ENCODE results near the gene MMP23B. TPM values are rescaled to one million over a fixed set of nuclear protein-coding genes. Genes with fewer than 3 reads are reported as not detected.

Gene MMP23B
- total RNA-seq, 2 donors from 2014 or later, result 14.7 to 19.9 TPM

DNA sequence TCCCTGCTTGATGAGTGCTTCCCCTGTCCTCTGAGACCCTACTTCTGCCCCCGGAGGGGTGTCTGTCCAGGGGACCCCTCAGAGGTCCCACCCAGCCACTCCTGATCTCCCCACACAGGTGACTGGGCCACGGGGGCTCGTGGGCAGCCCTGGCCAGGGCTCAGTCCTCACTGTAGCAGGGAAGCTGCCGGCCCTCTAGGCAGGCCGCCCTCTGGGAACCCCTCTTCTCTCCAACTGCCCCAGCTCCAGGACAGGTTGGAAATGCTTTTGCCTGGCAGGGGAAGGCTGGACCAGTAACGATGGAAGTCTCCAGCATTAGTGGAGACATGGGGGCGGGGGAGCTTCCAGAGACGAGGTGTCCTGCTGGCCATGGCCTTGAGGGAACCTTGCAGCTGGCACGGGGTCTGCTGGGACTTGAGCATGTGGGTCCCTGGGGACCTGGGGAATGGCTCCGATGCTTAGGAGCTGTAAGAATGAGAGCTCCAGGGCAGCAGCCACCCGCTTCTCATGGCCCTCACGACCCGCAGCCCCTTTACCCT, 28.9 kb upstream of the MMP23B start:
- TF ChIP-seq, protein P1, sequence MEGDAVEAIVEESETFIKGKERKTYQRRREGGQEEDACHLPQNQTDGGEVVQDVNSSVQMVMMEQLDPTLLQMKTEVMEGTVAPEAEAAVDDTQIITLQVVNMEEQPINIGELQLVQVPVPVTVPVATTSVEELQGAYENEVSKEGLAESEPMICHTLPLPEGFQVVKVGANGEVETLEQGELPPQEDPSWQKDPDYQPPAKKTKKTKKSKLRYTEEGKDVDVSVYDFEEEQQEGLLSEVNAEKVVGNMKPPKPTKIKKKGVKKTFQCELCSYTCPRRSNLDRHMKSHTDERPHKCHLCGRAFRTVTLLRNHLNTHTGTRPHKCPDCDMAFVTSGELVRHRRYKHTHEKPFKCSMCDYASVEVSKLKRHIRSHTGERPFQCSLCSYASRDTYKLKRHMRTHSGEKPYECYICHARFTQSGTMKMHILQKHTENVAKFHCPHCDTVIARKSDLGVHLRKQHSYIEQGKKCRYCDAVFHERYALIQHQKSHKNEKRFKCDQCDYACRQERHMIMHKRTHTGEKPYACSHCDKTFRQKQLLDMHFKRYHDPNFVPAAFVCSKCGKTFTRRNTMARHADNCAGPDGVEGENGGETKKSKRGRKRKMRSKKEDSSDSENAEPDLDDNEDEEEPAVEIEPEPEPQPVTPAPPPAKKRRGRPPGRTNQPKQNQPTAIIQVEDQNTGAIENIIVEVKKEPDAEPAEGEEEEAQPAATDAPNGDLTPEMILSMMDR (conservative IDR thresholded peaks at IDR 0.05), result no peak
- DNase-seq, result no peak
- no peak overlapping the region for H3K4me3 ChIP-seq (ENCODE audit: low read length)
- Mint-ChIP-seq H3K27ac (no peak overlapping the region), H3K4me1 (peaks cover 1% of the 10 kb centered on the region), H3K4me3 (no peak overlapping the region), H3K9me3 (no peaks in the 10 kb centered on the region), H3K27me3 (ENCODE audit: insufficient read depth) (peaks cover 44% of the 10 kb centered on the region), H3K36me3 (ENCODE audit: low read depth) (no peaks in the 10 kb centered on the region)
- H3K27me3 ChIP-seq (ENCODE audit: control insufficient read depth, insufficient read depth, low read length, poor library complexity, severe bottlenecking), result peaks cover 39% of the 10 kb centered on the region
- no peaks in the 10 kb centered on the region for H3K4me1 ChIP-seq (ENCODE audit: control insufficient read depth, insufficient read depth, low read length)
- no peak overlapping the region for H3K9ac ChIP-seq (ENCODE audit: extremely low read depth, low read length, poor library complexity, severe bottlenecking)
- H3K9me3 ChIP-seq (ENCODE audit: control insufficient read depth, low read length), result no peaks in the 10 kb centered on the region
- H3K36me3 ChIP-seq (ENCODE audit: control insufficient read depth, insufficient read depth, low read length), result no peaks in the 10 kb centered on the region
- H3K27ac ChIP-seq (ENCODE audit: low read depth, low read length), result no peak overlapping the region
- WGBS, 2 experiments (ENCODE audit: insufficient coverage in 1 of 2, insufficient read length in 1 of 2), result 71 to 79% methylated on average over 10 to 13 of the region's 13 CpGs

DNA sequence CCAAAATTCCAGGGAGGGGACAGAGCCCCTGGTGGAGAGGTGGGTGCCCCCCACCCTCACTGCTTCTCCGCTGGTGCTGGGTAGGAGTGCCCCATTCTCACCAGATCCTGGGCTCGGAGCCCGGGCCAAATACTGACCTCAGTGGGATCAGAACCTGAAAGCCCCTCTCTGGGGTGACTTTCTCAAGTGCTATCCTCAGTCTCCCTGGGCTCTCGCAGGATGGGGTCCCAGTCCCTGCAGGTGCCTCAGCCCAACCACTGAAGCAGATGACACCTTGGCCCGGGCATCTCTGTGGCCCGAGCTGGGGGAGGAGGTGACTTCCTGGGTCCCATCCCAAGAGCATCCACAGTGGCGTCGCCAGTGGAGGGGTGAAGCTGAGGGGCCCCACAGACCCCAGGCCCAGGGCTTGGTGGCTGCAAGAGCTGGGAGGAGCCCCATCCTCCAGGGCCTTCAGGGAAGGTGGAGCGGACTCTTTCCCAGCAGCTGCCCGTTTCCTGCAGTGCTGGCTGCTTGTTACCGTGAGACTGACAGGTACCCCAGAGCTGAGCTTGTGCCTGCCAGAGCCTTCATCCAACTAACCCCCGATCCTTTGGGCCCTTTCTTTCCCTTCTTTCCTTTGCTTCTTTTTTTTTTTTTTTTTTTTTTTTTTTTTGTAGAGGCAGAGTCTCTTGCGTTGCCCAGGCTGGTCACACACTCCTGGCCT, 28.2 kb upstream of the MMP23B start:
- H3K36me3 ChIP-seq (ENCODE audit: control insufficient read depth, insufficient read depth, low read length), result no peaks in the 10 kb centered on the region
- TF ChIP-seq, protein P1 (conservative IDR thresholded peaks at IDR 0.05), result no peak
- peaks cover 36% of the 10 kb centered on the region for H3K27me3 Mint-ChIP-seq (ENCODE audit: insufficient read depth)

DNA sequence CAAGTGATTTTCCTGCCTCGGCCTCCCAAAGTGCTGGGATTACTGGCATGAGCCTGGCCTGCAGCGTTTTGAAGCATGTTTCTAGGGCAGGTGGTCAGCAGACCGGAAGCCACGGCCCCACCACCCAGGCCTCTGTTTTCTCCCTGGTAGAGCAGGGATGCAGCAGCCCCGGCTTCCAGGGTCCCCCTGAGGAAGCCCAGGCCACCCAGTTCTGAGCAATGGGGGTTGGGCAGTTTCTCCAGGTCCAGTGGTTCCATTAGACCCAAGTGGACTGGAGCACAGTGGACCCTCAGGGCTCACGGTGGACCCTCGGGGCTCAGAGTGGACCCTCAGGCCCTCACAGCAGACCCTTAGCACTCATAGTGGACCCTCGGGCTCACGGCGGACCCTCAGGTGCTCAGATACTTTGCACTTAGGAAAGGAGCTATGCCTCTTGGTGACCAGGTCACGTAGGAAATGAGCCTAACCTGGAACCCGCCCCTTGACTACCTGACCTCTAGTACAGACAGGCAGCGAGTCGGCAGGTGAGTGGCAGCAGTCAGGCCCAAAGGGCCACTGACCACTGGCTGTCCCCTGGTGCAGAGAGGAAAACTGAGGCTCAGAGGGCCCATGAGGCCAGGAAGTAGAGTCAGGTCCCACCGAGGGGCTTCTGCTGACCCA, 27.5 kb upstream of the MMP23B start:
- Histone ChIP-seq H3K4me1 (ENCODE audit: control insufficient read depth, insufficient read depth, low read length) (no peaks in the 10 kb centered on the region), H3K27me3 (ENCODE audit: control insufficient read depth, insufficient read depth, low read length, poor library complexity, severe bottlenecking) (peaks cover 25% of the 10 kb centered on the region), H3K9me3 (ENCODE audit: control insufficient read depth, low read length) (no peaks in the 10 kb centered on the region), H3K9ac (ENCODE audit: extremely low read depth, low read length, poor library complexity, severe bottlenecking) (no peak overlapping the region), H3K36me3 (ENCODE audit: control insufficient read depth, insufficient read depth, low read length) (no peaks in the 10 kb centered on the region), H3K27ac (ENCODE audit: low read depth, low read length) (no peak overlapping the region), H3K4me3 (ENCODE audit: low read length) (no peak overlapping the region)
- Mint-ChIP-seq H3K9me3 (no peaks in the 10 kb centered on the region), H3K36me3 (ENCODE audit: low read depth) (no peaks in the 10 kb centered on the region), H3K4me3 (no peak overlapping the region), H3K4me1 (no peaks in the 10 kb centered on the region), H3K27me3 (ENCODE audit: insufficient read depth) (peaks cover 30% of the 10 kb centered on the region), H3K27ac (no peak overlapping the region)
- TF ChIP-seq, protein P1 (conservative IDR thresholded peaks at IDR 0.05), result no peak
- WGBS, 2 experiments (ENCODE audit: insufficient coverage in 1 of 2, insufficient read length in 1 of 2), result 82 to 84% methylated on average over 7 to 15 of the region's 15 CpGs
- no peak for DNase-seq

More for the DNA sequence above, 28.2 kb upstream of the MMP23B start:
- Histone ChIP-seq H3K27me3 (ENCODE audit: control insufficient read depth, insufficient read depth, low read length, poor library complexity, severe bottlenecking) (peaks cover 31% of the 10 kb centered on the region), H3K27ac (ENCODE audit: low read depth, low read length) (no peak overlapping the region), H3K9me3 (ENCODE audit: control insufficient read depth, low read length) (no peaks in the 10 kb centered on the region), H3K4me3 (ENCODE audit: low read length) (no peak overlapping the region), H3K9ac (ENCODE audit: extremely low read depth, low read length, poor library complexity, severe bottlenecking) (no peak overlapping the region), H3K4me1 (ENCODE audit: control insufficient read depth, insufficient read depth, low read length) (no peaks in the 10 kb centered on the region)
- H3K36me3 Mint-ChIP-seq (ENCODE audit: low read depth), result no peaks in the 10 kb centered on the region
- peaks cover 1% of the 10 kb centered on the region for H3K4me1 Mint-ChIP-seq
- no peak overlapping the region for H3K27ac Mint-ChIP-seq
- no peak for DNase-seq
- H3K9me3 Mint-ChIP-seq, result no peaks in the 10 kb centered on the region
- WGBS, 2 experiments (ENCODE audit: insufficient coverage in 1 of 2, insufficient read length in 1 of 2), result 84 to 87% methylated on average over 8 to 13 of the region's 13 CpGs
- H3K4me3 Mint-ChIP-seq, result no peak overlapping the region

Measured in endodermal cell (in vitro differentiated cells).